GM12878 (cell line): ENCODE data around the gene METTL2B. TPM values are rescaled to one million over a fixed set of nuclear protein-coding genes. Genes with fewer than 3 reads are reported as not detected.
"Not testable (repeated sequence)": the region's sequence is repeated elsewhere in the genome, so short reads cannot be mapped to it uniquely, and the experiment has no call there.

ENCODE experiments used
- ATAC-seq: fragments of 200-7000 bp; cut with Tn5 transposase; 3 replicates; pipeline ENCODE4 v1.9.1; 2020; ENCODE audit warnings: mild to moderate bottlenecking, moderate library complexity
- BruUV-seq: library from RNA; stranded (reverse); fragments of 400-500 nt; replicated peaks from 2 replicates; lab custom pipeline; 2021; lab: Mats Ljungman, UMichigan
- CTCF ChIA-PET: fragments of 300-600 bp; sonication (Branson Sonifier 250); formaldehyde crosslinking; extraction: SDS; loops from one replicate; lab custom pipeline; 2021; ENCODE audit warnings: inconsistent platforms; lab: Yijun Ruan, JAX
- POLR2A ChIA-PET: fragments of 350-600 bp; formaldehyde crosslinking; extraction: SDS; loops from one replicate; lab custom pipeline; 2021; ENCODE audit warnings: inconsistent platforms; lab: Charles Lee
- RAD21 ChIA-PET: fragments of 300-600 bp; sonication (Branson Sonifier 250); formaldehyde crosslinking; loops from one replicate; lab custom pipeline; 2023; ENCODE audit warnings: antibody characterized with exemption; ENCODE audit not compliant: unreplicated experiment; lab: Charles Lee
- SMC1A ChIA-PET: fragments of 300-600 bp; sonication (Branson Sonifier 250); formaldehyde crosslinking; loops from one replicate; lab custom pipeline; 2023; ENCODE audit not compliant: unreplicated experiment, uncharacterized antibody; lab: Charles Lee
- DNase-seq: peaks from one replicate; pipeline ENCODE4 v3.0.0-alpha.2; 2011; ENCODE audit warnings: low read depth, low spot score
- FAIRE-seq: peaks from 3 replicates; lab custom pipeline; 2011; peaks lifted over from hg19 to GRCh38; lab: Jason Lieb, UNC
- H2AFZ ChIP-seq: 2 replicates; pipeline ENCODE4 v1.6.0; 2011; ENCODE audit warnings: low read depth, low read length, control low read depth; ENCODE audit not compliant: control insufficient read depth
- H3K27ac ChIP-seq: 2 replicates; pipeline ENCODE4 v1.5.1; 2011; ENCODE audit warnings: control low read depth; ENCODE audit not compliant: control insufficient read depth, insufficient read depth
- H3K27me3 ChIP-seq, 2 experiments: replicated peaks in 1 of 2; 2 replicates each; pipeline versions ENCODE4 v1.6.0 to v1.6.1; 2011; ENCODE audit warnings: low read length in 1 of 2; ENCODE audit not compliant: control insufficient read depth in 2 of 2, insufficient read depth in 2 of 2
- H3K36me3 ChIP-seq, 2 experiments: 2 replicates each; pipeline ENCODE4 v1.5.1; 2011; ENCODE audit warnings: low read length in 1 of 2; ENCODE audit not compliant: control insufficient read depth in 2 of 2, insufficient read depth in 2 of 2
- H3K4me1 ChIP-seq: 2 replicates; pipeline ENCODE4 v1.6.1; 2011; ENCODE audit warnings: mild to moderate bottlenecking, low read length, moderate library complexity, mixed read lengths; ENCODE audit not compliant: control insufficient read depth, insufficient read depth
- H3K4me2 ChIP-seq: 2 replicates; pipeline ENCODE4 v1.6.0; 2011; ENCODE audit warnings: control low read depth; ENCODE audit not compliant: control insufficient read depth, insufficient read depth
- H3K4me3 ChIP-seq: fragments of 200-600 bp; sonication (generic); 2 replicates; pipeline ENCODE4 v1.5.1; 2016
- H3K79me2 ChIP-seq: 2 replicates; pipeline ENCODE4 v1.6.0; 2011; ENCODE audit warnings: low read length; ENCODE audit not compliant: control insufficient read depth, insufficient read depth
- H3K9ac ChIP-seq: 2 replicates; pipeline ENCODE4 v1.8.0; 2011; ENCODE audit warnings: low read length, control low read depth, mixed read lengths; ENCODE audit not compliant: control insufficient read depth, insufficient read depth
- H3K9me3 ChIP-seq: replicated peaks from 3 replicates; pipeline ENCODE4 v1.5.1; 2011; ENCODE audit warnings: mild to moderate bottlenecking, low read length; ENCODE audit not compliant: control insufficient read depth, insufficient read depth
- H4K20me1 ChIP-seq: 2 replicates; pipeline ENCODE4 v1.6.0; 2011; ENCODE audit not compliant: control insufficient read depth, insufficient read depth
- WGBS: methylation state at CpG from one replicate; pipeline ENCODE4 v1.1.6; 2016; ENCODE audit warnings: low lambda C conversion rate; ENCODE audit not compliant: insufficient replicate concordance, insufficient coverage; ENCODE audit errors: missing lambda C conversion rate; 5-methylcytosine and 5-hydroxymethylcytosine counted together
- in situ Hi-C: fragments of 300-500 bp; cut with MboI; formaldehyde crosslinking; loops from 9 replicates; pipeline ENCODE4 v1.14.3; 2018; ENCODE audit warnings: mixed read lengths
- intact Hi-C: fragments of 100-400 bp; cut with micrococcal nuclease; formaldehyde crosslinking; loops from one replicate; pipeline ENCODE4 v1.14.2; 2022; ENCODE audit not compliant: unreplicated experiment
- polyA plus RNA-seq, 11 experiments: library from polyadenylated mRNA; depleted of rRNA in 4 of 11; unstranded in 6 of 11; stranded (reverse) in 5 of 11; fragments of >200 nt; fragmentation: Nextera tagmentation in 4 of 11; fragmentation: Illumina TruSeq in 1 of 11; extraction: Ambion mirVana in 4 of 11; extraction: Trizol in 1 of 11; gene quantifications; 1 replicate in 1 of 11; 2 replicates in 10 of 11; pipeline versions ENCODE4 v1.2.1 to v1.2.3, GENCODE V29; 2011 to 2016; ENCODE audit warnings: inconsistent platforms in 2 of 11, missing spikeins in 2 of 11, low read depth in 1 of 11
- total RNA-seq, 4 experiments: library from RNA; depleted of rRNA in 3 of 4; stranded (reverse); fragments of >200 nt in 3 of 4; fragmentation: Illumina TruSeq in 1 of 4; extraction: Trizol in 1 of 4; gene quantifications; 2 replicates each; pipeline versions ENCODE4 v1.2.1 to v1.2.3, GENCODE V29; 2013 to 2021

The METTL2B gene
- total and polyA plus RNA-seq, 10 of the 15 experiments (the other 5 are each of a cell fraction or from before 2014, with no cell fraction given): 18.9 to 48.4 (median 37.3) TPM

DNA sequence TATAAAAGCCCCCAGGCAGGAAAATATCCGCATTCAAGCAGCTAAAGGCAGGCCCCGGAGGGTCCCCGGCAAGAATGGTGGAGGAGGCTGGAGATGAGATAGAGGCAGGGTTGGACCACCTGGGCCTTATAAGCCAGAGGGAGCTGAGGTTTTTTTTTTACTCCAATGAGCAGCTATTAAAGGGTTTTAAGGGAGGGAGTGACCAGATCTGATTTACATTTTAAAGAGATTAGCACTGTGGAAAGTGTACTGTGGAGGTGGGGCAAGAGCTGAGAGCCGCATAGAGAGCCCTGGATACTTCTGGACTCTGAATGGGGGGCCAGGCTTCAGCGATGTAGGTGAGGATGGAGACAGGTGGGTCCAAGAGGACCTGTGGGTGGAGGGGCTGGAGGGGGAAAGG lies 40.5 kb downstream of the METTL2B start:
- DNase-seq, BruUV-seq, H3K4me1 ChIP-seq, H2AFZ ChIP-seq, intact Hi-C loops, H3K27me3 ChIP-seq, H3K27ac ChIP-seq, POLR2A ChIA-PET, H3K9ac ChIP-seq, H3K79me2 ChIP-seq, SMC1A ChIA-PET, in situ Hi-C loops, H3K9me3 ChIP-seq, H3K36me3 ChIP-seq, H4K20me1 ChIP-seq, FAIRE-seq, RAD21 ChIA-PET, CTCF ChIA-PET, H3K4me2 ChIP-seq, H3K4me3 ChIP-seq, ATAC-seq: not testable (repeated sequence)
- 75% methylated on average over 5 of the region's 5 CpGs for WGBS

DNA sequence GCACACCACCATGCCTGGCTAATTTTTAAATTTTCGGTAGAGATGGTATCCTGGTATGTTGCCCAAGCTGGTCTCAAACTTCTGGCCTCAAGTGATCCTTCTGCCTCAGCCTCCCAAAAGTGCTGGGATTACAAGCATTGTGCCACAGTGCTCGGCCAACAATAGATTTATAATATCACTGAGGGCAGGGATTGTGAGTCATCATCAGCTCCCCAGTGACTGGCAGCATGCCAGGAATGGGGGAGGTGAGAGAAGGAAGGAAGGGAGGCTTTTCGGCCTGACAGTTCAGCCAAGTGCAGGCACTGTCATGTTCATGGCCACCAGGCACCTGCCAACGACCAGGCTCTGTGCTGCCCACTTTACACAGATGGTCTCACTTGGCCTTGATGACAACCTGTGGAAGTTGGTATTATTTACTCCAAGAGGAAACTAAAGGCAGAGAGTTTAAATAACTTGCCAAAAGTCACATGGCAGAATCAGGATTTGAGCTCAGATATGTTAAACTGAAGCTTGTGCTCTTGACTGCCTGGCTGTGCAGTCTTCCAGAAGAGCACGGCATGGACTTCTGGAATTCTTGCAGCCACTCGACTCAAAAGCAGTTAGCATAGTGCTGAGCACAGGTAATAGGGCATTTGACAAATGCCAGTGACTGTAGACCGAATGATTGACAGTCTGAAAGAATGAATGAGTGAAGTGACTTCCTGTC lies 46.8 kb downstream of the METTL2B start:
- WGBS: 38% methylated on average over 4 of the region's 7 CpGs
- H3K4me3 ChIP-seq, POLR2A ChIA-PET, H2AFZ ChIP-seq, intact Hi-C loops, H3K79me2 ChIP-seq, in situ Hi-C loops, H3K9me3 ChIP-seq, H3K27me3 ChIP-seq, FAIRE-seq, H3K4me1 ChIP-seq, DNase-seq, H4K20me1 ChIP-seq, BruUV-seq, H3K4me2 ChIP-seq, CTCF ChIA-PET, RAD21 ChIA-PET, H3K36me3 ChIP-seq, H3K9ac ChIP-seq, H3K27ac ChIP-seq, SMC1A ChIA-PET: not testable (repeated sequence)
- peak; percentile 66 for ATAC-seq

DNA sequence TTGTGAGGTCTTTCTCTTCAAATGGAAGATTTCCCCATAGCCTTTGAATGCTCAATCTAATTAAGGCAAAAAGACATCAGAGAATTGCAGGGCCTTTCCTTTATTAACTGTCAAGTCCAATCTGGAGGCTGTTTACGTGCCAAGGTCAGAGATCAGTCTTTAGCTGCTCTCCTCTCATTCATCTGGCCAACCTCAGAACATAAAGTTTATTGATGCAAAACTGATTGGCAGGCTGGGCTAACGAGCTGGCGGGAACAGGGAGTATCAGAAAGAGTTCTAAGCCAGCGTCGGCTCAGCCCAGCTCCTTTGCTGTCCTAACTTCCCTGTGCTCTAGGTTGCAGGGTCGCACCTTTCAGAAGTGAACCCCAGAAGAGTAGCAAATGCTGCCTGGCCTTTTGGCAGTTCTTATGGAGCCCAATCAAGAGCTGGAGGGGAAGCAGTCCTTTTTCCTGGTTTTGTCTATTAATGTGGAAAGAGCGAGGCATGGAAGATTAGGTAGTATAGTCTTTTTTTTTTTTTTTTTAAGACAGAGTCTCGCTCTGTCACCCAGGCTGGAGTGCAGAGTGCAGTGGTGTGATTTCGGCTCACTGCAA lies 47.5 kb downstream of the METTL2B start:
- H2AFZ ChIP-seq, SMC1A ChIA-PET, H3K4me1 ChIP-seq, in situ Hi-C loops, BruUV-seq, DNase-seq, H3K4me3 ChIP-seq, H3K79me2 ChIP-seq, H3K9ac ChIP-seq, H3K27ac ChIP-seq, H3K27me3 ChIP-seq, intact Hi-C loops, H3K9me3 ChIP-seq, RAD21 ChIA-PET, CTCF ChIA-PET, POLR2A ChIA-PET, H3K4me2 ChIP-seq, H3K36me3 ChIP-seq, H4K20me1 ChIP-seq: not testable (repeated sequence)
- FAIRE-seq: peak; percentile 70
- ATAC-seq: peak; percentile 13; the same call in 2 of the 3 replicates
- 71% methylated on average over 8 of the region's 9 CpGs for WGBS

DNA sequence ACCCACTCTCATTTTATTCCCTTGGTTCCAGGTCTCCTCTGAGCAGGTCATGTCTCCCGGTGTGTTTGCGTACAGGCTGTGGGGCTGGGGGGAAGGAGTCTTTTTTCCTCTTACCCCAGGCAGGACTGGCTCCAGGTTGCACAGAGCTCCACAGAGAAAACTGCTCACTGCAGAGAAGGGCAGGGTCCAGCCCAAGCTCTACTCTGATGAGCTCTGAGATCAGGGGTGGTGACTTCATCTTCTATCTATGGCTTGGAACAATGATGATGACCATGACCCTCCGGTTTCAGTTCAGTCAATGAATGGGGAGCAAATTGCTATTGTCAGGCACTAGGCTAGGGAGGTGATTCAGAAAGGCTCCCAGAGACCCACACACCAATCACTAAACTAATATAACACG lies 49.0 kb downstream of the METTL2B start:
- H3K4me3 ChIP-seq, SMC1A ChIA-PET, intact Hi-C loops, H3K9me3 ChIP-seq, in situ Hi-C loops, H3K27ac ChIP-seq, CTCF ChIA-PET, BruUV-seq, H2AFZ ChIP-seq, H3K79me2 ChIP-seq, DNase-seq, H4K20me1 ChIP-seq, H3K4me2 ChIP-seq, H3K4me1 ChIP-seq, H3K27me3 ChIP-seq, H3K36me3 ChIP-seq, RAD21 ChIA-PET, H3K9ac ChIP-seq: not testable (repeated sequence)
- ATAC-seq (peak; percentile 44), FAIRE-seq (peak; percentile 78)
- WGBS: 97% methylated on average over 4 of the region's 4 CpGs
- POLR2A ChIA-PET: interaction anchor here (0.6 to 1.0 kb wide), 3 partner anchors 16 to 669 kb away, joined by 3 to 11 read pairs (median 7); no protein-coding TSS in a partner anchor
